Measurements from ENCODE around the gene CHP2.
A peak's percentile ranks its signal among the peaks of the same experiment; 100 is the strongest.
"Not testable (repeated sequence)": the region's sequence is repeated elsewhere in the genome, so short reads cannot be mapped to it uniquely, and the experiment has no call there.

The CHP2 gene

GRCh38 chr16:23745263-23745662 lies 9.6 kb upstream of the CHP2 start:
- no peak for DNase-seq (ENCODE audit: low read depth in 2 of 2, low spot score in 1 of 2)

GRCh38 chr16:23748630-23749029 lies 6.2 kb upstream of the CHP2 start:
- DNase-seq (ENCODE audit: low read depth in 2 of 2, low spot score in 1 of 2): no peak

- not testable (repeated sequence) for DNase-seq (ENCODE audit: low read depth in 2 of 2, low spot score in 1 of 2)
Observed at GRCh38 chr16:23751053-23751452, 3.8 kb upstream of the CHP2 start.

GRCh38 chr16:23753908-23754593 lies 775 bp upstream of the CHP2 start:
- no peak for DNase-seq (ENCODE audit: low read depth in 2 of 2, low spot score in 1 of 2)

- DNase-seq (ENCODE audit: low read depth in 2 of 2, low spot score in 1 of 2): no peak
Observed at GRCh38 chr16:23755484-23755809, 621 bp downstream of the CHP2 start.

GRCh38 chr16:23757116-23757515 lies 2.3 kb downstream of the CHP2 start:
- DNase-seq (ENCODE audit: low read depth in 2 of 2, low spot score in 1 of 2): no peak

- DNase-seq (ENCODE audit: low read depth in 2 of 2, low spot score in 1 of 2): no peak
Observed at GRCh38 chr16:23757937-23758619, 3.3 kb downstream of the CHP2 start.

- no peak for DNase-seq (ENCODE audit: low read depth in 2 of 2, low spot score in 1 of 2)
Observed at GRCh38 chr16:23765933-23766332, 11.1 kb downstream of the CHP2 start.

GRCh38 chr16:23768581-23768980 lies 13.8 kb downstream of the CHP2 start:
- DNase-seq (ENCODE audit: low read depth in 2 of 2, low spot score in 1 of 2): no peak

- DNase-seq (ENCODE audit: low read depth in 2 of 2, low spot score in 1 of 2): no peak
Observed at GRCh38 chr16:23771027-23771426, 16.2 kb downstream of the CHP2 start.

GRCh38 chr16:23771642-23772041 lies 16.8 kb downstream of the CHP2 start:
- no peak for DNase-seq (ENCODE audit: low read depth in 2 of 2, low spot score in 1 of 2)

GRCh38 chr16:23773339-23773738 lies 18.5 kb downstream of the CHP2 start:
- no peak for DNase-seq (ENCODE audit: low read depth in 2 of 2, low spot score in 1 of 2)

GRCh38 chr16:23781176-23781575 lies 26.4 kb downstream of the CHP2 start:
- no peak for DNase-seq (ENCODE audit: low read depth in 2 of 2, low spot score in 1 of 2)

- DNase-seq (ENCODE audit: low read depth in 2 of 2, low spot score in 1 of 2): no peak
Observed at GRCh38 chr16:23784811-23785447, 30.1 kb downstream of the CHP2 start.

GRCh38 chr16:23785842-23786241 lies 31.0 kb downstream of the CHP2 start:
- no peak for DNase-seq (ENCODE audit: low read depth in 2 of 2, low spot score in 1 of 2)

- DNase-seq (ENCODE audit: low read depth in 2 of 2, low spot score in 1 of 2): no peak
Observed at GRCh38 chr16:23786964-23787561, 32.2 kb downstream of the CHP2 start.

GRCh38 chr16:23788685-23789084 lies 33.9 kb downstream of the CHP2 start:
- no peak for DNase-seq (ENCODE audit: low read depth in 2 of 2, low spot score in 1 of 2)

- no peak for DNase-seq (ENCODE audit: low read depth in 2 of 2, low spot score in 1 of 2)
Observed at GRCh38 chr16:23795378-23795777, 40.6 kb downstream of the CHP2 start.

GRCh38 chr16:23796941-23797340 lies 42.1 kb downstream of the CHP2 start:
- DNase-seq (ENCODE audit: low read depth in 2 of 2, low spot score in 1 of 2): no peak

GRCh38 chr16:23801378-23801777 lies 46.6 kb downstream of the CHP2 start:
- peak; percentile 54 to 77 for DNase-seq (ENCODE audit: low read depth in 2 of 2, low spot score in 1 of 2)

GRCh38 chr16:23802776-23803175 lies 48.0 kb downstream of the CHP2 start:
- no peak for DNase-seq (ENCODE audit: low read depth in 2 of 2, low spot score in 1 of 2)

- DNase-seq (ENCODE audit: low read depth in 2 of 2, low spot score in 1 of 2): peak; percentile 34 to 50
Observed at GRCh38 chr16:23803591-23804123, 48.8 kb downstream of the CHP2 start.

Data from stimulated activated CD8-positive, alpha-beta memory T cell treated with anti-CD3 and anti-CD28 coated beads, Interleukin-4, amount 100 ng/mL, for 4 hours (primary cell).